NCI-H2081 treated with DMSO at 0.1 percent for 48 hours (cell line): ENCODE measurements around the gene MAP7.
"Not testable (repeated sequence)": the region's sequence is repeated elsewhere in the genome, so short reads cannot be mapped to it uniquely, and the experiment has no call there.

Experiments used
- DNase-seq: peaks from one replicate; lab custom pipeline; 2025; lab: John Stamatoyannopoulos, UW

The MAP7 gene

GRCh38 chr6:136415351-136416007 is 134.7 kb downstream of the MAP7 start:
- no peak for DNase-seq

- DNase-seq: no peak
These were observed 137.8 kb downstream of the MAP7 start for GRCh38 chr6:136412410-136412809.

DNA sequence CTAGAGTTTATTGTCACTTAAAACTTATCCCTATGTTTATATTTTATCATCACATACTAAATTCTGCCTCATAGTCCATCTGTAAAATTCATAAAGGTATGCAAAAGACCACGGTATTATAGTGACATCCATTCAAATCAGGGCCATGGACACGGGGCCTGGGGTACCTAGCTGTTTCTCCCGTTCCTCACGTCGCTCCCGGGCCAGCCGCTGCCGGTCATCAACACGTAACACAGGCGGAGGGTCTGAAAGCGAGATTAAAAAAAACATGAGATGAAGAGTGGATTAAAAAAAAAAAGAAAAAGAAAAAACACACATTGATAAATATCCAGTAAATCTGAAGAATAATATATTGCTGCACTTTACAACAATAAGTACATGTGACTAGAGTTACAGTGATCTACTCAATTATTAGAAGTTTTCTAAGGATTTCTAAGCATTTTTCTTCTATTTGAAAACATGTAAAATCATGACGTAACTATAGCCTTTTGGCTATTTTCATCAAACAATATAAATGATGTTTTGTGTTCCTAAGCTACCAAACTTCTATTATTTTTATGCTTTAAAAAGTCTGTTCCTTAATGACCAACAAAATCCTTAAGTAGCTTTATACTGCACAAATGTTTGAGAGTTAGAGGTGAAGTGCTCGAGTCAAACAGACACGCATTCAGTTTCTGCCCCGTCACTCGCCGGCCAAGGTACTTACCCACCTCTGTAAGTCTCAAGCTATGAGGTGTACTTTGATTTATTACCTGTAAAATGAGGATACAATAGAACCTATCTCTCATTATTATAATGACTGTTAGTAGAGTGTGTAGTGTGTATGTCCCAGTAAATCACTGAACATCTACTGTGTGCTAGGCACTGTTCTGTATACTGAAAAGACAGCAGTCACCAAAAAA is 138.5 kb downstream of the MAP7 start:
- DNase-seq: no peak

DNA sequence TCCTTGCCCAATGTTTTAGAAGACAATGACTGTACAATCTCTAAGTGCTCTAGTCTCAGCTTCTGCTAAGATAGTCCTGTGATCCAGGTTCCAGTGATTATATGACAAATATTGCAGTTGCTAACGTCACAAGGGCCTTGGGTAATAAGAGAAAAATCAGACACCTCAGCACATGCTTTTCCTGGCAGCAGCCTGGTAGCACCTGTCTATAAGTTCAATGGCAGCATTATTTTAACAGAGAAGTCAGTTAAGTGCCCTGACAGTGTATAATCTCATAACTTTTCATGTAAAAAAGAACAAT is 139.2 kb downstream of the MAP7 start:
- no peak for DNase-seq

- no peak for DNase-seq
These were observed 139.8 kb downstream of the MAP7 start for GRCh38 chr6:136410201-136411024.

GRCh38 chr6:136409597-136409996 is 140.6 kb downstream of the MAP7 start:
- no peak for DNase-seq

DNA sequence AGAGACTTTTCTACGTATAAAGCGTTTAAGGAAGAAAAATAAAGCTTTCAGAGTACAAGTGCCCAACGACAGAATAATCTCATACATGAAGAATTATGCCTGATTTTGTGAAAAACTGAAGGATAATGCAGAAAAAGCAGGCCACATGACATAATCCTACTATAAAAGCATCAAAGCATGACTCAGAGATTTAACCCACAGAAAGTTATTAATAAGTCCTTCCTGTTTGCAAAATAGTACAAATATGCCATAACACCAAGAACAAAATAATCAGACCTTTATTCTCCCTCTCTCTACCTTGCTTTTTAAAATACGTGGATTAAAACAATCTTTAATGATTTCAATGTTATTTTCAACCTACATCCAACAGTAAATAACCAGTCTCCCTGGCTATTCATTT is 142.0 kb downstream of the MAP7 start:
- DNase-seq: no peak

DNA sequence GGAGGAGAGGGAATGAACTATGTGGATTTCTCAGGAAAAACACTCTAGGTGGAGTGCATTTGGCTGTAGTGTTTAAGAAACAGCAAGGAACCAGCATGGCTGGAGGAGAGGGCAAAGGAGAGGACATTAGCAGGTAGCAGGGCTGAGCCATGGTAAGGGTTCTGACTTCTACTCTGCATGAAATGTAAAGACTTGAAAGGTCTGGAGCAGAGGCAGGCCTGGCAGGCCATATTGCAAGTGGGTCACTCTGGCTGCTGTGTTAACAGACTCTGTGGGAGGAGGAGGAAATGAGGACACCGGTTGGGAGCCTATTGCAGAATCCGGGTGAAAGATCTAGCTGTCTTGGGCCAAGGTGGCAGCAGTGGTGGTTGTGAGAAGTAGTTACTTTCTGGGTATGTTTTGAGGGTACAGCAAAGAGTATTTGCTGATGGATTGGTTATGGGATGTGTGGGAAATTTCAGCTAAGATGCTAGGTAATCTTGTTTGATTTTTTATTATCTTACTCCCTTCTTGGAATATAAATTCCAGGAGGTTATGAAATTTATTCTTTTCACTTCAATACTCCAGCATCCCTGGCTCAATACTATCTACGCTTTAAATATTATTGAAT is 144.7 kb downstream of the MAP7 start:
- DNase-seq: no peak

DNA sequence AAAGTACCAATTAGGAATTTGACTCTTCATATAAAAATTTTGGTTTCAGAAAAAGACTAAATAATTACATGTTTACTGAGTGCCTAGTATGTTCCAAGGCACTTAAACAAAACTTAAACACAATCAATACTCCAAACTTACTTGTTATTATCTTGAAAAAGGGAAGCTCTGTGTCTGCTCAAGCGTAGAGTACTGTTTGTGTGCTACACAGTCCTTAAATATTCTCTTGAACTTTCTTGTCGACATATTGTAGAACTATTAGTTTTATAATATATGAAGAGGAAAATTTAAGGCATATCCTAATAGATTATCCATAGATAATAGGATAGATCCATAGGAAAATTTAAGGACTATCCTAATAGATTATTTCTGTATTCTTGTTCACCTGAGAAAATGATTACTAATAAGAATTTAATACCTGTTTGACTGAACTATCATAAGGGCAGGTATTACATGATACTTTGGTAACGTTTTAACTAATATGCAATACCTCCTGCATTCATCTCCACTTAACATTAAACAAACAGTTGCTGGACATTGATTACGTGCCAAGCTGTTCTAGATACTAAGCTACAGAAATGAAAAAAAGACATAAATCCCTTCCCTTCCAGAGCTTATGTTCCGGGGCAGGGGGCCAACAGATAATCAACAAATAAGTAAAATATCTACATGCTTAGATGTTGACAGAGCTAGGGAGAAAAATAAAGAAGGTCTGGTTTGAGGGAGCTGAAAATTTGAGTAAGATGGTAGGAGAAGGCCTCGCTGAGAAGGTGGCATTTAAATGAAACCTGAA is 145.4 kb downstream of the MAP7 start:
- no peak for DNase-seq

GRCh38 chr6:136404007-136404406 is 146.2 kb downstream of the MAP7 start:
- no peak for DNase-seq

GRCh38 chr6:136403110-136403980 is 146.9 kb downstream of the MAP7 start:
- DNase-seq: no peak

DNA sequence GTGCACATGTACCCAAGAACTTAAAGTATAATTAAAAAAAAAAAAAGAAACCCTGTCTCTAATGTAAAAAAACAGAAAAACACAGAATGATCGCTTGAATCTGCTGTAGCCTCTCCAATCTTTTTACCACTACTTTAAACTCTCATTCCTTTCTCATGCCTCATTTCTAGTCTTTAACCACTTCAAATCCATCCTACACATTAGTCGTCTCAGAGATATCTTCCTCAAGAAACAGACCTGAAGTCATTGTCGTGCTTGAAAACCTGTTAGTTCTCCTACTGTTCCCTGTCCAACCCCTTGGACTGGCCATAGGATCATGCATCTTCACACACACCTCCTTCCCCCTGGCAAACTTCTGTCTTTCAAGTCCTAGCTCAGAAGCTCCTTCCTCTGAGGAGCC is 148.5 kb downstream of the MAP7 start:
- DNase-seq: no peak

DNA sequence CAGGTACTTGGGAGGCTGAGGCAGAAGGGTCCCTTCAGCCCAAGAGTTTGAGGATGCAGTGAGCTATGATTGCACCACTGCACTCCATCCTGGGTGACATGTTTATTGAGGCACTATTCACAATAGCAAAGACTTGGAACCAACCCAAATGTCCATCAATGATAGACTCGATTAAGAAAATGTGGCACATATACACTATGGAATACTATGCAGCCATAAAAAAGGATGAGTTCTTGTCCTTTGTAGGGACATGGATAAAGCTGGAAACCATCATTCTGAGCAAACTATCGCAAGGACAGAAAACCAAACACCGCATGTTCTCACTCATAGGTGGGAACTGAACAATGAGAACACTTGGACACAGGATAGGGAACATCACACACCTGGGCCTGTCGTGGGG is 149.0 kb downstream of the MAP7 start:
- not testable (repeated sequence) for DNase-seq

- no peak for DNase-seq
These were observed 151.8 kb downstream of the MAP7 start for GRCh38 chr6:136398453-136398852.

GRCh38 chr6:136396908-136397307 is 153.3 kb downstream of the MAP7 start:
- no peak for DNase-seq

GRCh38 chr6:136390959-136391358 is 159.3 kb downstream of the MAP7 start:
- not testable (repeated sequence) for DNase-seq

DNA sequence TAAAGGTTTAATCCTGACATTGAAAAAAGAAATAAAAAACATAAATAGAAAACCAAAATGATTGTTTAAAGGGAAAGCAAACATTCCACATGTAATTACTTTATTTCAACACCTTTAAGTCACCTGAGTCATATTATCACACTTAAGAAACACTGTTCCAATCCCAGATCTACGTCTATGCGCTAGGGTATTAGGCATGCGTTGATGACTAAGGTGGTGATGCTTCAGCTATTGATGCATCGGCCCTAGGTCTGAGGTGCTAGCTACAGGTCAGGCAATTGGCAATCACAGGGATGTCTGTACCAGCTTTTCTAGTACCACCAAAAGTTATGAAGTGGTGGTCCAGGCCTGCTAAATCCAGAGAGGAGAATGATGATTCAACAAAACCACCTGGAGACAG is 162.9 kb downstream of the MAP7 start:
- no peak for DNase-seq

DNA sequence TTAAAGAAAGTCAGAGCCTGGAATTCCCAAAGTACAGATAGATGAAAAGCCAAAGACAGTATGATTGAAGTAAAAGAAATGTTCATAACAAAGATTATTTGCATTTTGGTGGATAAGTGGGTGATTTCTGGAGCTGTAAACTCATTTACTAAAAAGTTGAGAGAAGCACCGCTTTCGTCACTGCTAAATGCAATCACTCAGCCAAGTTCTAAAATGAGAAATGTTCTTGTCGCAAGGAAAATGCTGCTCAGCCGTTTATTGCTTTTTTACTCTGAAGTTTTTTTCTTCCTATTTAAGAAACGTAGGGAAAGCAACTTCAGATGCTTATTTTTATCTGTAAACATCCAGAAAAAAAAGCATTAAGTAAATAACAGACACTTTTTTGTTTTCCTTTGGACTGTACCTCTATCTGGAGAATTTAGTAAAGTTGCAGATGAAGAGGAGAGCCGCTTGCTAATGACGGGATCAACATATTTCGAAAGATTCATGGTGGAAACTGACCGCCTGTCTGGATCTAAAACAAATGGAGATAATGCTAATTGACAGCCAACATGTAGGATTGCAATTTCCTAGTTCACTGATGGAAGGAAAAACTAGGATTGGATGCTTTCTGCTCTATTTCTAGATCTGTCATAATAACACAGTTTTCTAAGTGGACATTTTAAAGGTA is 166.8 kb downstream of the MAP7 start:
- DNase-seq: no peak

DNA sequence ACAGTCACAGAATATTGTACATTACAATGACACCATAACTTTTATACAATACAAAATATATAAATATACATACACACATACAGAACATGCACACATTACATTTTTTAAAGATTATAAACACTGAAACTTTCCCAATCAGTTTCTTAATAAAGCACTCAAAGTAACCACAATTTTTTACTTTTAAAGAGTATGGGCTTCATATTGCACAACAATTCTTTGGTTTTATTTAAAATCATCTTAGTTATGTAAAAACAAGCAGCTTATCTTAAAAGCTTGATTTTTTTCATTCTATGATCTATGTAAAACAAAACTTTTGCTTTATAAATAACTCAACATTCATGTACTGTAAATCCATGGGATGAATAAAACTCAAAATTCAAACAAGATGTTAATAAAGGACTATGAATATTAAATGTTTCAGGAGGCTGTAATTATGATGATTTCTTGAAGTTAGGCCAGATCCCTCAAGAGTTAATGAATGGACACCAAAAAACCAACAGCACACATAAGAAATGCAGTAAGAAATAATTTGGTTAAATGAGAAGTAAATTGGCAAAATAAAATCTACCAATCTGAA is 167.5 kb downstream of the MAP7 start:
- DNase-seq: no peak

GRCh38 chr6:136378888-136379287 is 171.3 kb downstream of the MAP7 start:
- DNase-seq: no peak
